Fibroblast of the aortic adventitia (primary cell): ENCODE results near the gene PLB1. TPM values are rescaled to one million over a fixed set of nuclear protein-coding genes. Genes with fewer than 3 reads are reported as not detected.

ENCODE experiments used
- DNase-seq: peaks from one replicate; pipeline ENCODE4 v3.0.0-alpha.2; 2010; ENCODE audit warnings: low read depth
- H3K4me3 ChIP-seq: 2 replicates; pipeline ENCODE4 v1.5.1; 2011; ENCODE audit warnings: low read depth, mild to moderate bottlenecking, control low read depth, low read length, moderate library complexity
- CTCF ChIP-seq: IDR thresholded peaks from 2 replicates; pipeline ENCODE4 v1.5.1; 2011; ENCODE audit warnings: mild to moderate bottlenecking, low read length, control low read depth, inconsistent platforms; ENCODE audit not compliant: insufficient read depth
- total RNA-seq: library from RNA; depleted of rRNA; stranded (reverse); fragments of >200 nt; gene quantifications from 2 replicates; pipeline ENCODE4 v1.2.3, GENCODE V29; 2012; ENCODE audit warnings: low replicate concordance

Gene PLB1
- total RNA-seq, 1 donor = 2.7 TPM

GRCh38 chr2:28516430-28516829, 20.6 kb downstream of the PLB1 start:
- no peak overlapping the region for H3K4me3 ChIP-seq
- no peak for TF ChIP-seq CTCF
- DNase-seq = no peak

DNA sequence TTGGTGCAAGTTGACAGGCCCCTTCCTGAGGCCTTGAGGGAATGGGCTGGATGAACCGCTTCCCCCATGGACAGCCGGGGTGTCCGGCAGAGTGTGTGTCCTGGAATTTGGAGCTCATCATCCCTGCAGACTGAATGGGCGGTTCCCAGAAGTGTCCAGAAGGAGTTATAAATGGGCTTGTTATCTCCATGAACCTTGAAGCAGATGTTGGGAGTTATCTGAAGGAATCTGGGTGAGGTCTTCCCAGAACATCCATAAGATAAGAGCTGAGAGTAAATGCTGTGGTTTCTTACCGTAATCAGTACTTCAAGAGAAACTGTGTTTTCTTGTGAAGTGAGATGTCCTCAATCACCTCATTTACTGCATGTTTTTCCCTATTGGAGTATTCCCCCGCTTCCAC, 21.1 kb downstream of the PLB1 start:
- DNase-seq = peak; percentile 41
- no peak for TF ChIP-seq CTCF
- no peak overlapping the region for H3K4me3 ChIP-seq

DNA sequence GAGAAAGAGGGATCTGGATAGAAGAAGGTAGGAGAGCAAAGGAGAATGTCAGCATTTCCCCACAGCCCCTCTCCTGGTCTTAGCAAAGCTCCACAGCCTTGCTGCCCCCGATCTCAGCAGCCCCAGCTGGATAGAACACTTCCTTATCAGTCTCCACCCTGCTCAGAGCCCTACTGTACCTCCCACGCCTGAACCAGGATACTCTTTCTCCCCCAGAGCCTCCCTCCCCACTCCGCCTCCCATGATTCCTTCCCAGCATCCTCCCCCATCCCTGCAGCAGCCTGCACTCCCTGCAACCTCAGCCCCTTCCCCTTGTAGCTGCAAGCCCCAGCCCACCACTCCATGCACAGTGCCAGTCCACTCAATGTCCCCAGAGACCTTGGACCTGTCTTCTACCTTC, 25.8 kb downstream of the PLB1 start:
- no peak overlapping the region for H3K4me3 ChIP-seq
- no peak for TF ChIP-seq CTCF

GRCh38 chr2:28522481-28522880, 26.6 kb downstream of the PLB1 start:
- no peak for DNase-seq
- no peak overlapping the region for H3K4me3 ChIP-seq
- TF ChIP-seq CTCF = no peak

More for the DNA sequence above, 25.8 kb downstream of the PLB1 start:
- DNase-seq = no peak

DNA sequence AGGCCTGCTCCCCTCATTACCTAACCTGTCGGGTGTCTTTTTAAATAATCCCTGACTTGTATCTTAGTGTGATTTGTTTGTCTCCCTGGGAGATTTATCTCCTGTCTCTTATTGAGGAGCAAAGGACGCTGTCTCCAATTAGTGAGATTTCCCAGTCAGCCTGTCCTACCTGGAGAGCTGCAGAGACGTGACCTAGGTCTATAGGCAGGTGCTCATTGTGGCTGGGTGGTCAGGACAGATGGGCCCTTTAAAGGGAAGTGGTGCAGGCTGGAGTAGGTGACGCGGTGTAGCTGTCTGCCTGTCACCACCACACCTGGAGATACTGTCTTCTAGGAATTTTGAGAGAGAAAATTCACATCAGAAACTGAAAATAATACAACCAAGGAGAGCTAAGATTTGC, 28.0 kb downstream of the PLB1 start:
- H3K4me3 ChIP-seq = no peak overlapping the region
- DNase-seq = no peak
- no peak for TF ChIP-seq CTCF

DNA sequence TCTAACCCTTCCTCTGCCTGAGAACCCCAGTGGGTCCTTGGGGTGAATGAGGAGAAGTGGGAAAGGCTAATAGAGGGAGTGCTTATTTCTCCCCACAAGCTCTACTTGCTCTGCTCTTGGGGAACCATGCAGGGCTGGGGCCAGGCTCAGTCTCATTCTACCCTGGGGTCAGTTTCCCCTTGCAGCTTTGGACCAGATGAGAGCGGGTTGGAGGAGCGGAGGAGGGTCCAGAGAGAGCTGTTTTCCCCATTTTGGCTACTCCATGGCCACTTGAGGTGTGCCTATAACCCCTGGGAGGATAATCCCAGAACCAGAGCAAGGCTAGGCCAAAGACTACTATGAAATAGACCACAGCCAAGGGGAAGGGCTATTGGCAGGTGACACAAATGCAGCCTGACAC, 29.6 kb downstream of the PLB1 start:
- H3K4me3 ChIP-seq = no peak overlapping the region
- no peak for DNase-seq
- TF ChIP-seq CTCF = no peak

DNA sequence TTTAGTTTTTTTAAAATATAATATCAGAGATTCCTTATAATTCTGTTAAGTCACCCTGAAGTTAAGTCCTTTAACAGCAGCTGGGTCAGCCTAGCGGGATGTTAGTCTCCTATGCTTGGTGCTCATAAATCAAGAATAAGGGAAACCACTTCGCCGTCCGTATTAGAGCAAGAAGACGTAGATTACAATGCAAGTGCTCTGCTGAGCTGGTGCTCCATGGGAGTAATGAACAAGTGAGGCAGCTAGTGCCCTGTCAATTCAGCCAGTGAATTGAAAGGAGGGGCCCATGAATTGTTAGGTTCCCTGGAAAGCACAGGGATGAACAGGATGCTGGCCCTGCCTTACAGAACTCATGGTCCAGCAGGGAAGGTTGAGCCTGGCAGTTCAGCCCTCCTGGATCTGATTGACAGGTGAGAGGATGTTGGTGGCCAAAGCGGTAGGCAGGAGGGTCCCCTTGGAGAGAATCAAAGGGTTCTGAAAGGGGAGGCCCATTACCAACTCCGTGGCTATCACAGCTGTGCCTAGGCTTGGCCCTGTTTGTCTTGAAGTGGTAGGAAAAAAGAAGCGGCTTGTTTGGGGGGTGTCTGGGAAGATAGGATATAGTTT, 30.8 kb downstream of the PLB1 start:
- H3K4me3 ChIP-seq = no peak overlapping the region
- DNase-seq = no peak
- TF ChIP-seq CTCF = no peak
